Measurements from ENCODE around the gene BNC2.

GRCh38 chr9:16572005-16572734 is 298.3 kb downstream of the BNC2 start:
- TF ChIP-seq POLR2A (IDR thresholded peaks at IDR 0.05) (no peak), CTCF (IDR thresholded peaks at IDR 0.05) (no peak), POLR2AphosphoS5 (IDR thresholded peaks at IDR 0.05) (peak in 1 of 3 donors; percentile 13), EP300 (IDR thresholded peaks at IDR 0.05; ENCODE audit: low read depth) (no peak)
